Activated CD8-positive, alpha-beta memory T cell treated with anti-CD3 and anti-CD28 coated beads, Interleukin-2, amount 10 ng/mL, durations not matched to agents 7 days and 5 days (primary cell): Measurements from ENCODE around the gene WSCD2. TPM values are rescaled to one million over a fixed set of nuclear protein-coding genes. Genes with fewer than 3 reads are reported as not detected.

Experiments used
- ATAC-seq: fragments of 150-1000 bp; cut with Tn5 transposase; one replicate; pipeline ENCODE4 v1.10.0; 2021; ENCODE audit warnings: moderate library complexity
- CTCF ChIA-PET: fragments of 350-600 bp; sonication (Branson Sonifier 250); formaldehyde crosslinking; loops from one replicate; lab custom pipeline; 2021; ENCODE audit warnings: antibody characterized with exemption; lab: Charles Lee
- DNase-seq: peaks from one replicate; pipeline ENCODE4 v3.0.0-alpha.2; 2020
- H3K27ac Mint-ChIP-seq: one replicate; pipeline ENCODE4 v1.8.0; 2021; ENCODE audit warnings: mild to moderate bottlenecking, mixed read lengths
- H3K27me3 Mint-ChIP-seq: one replicate; pipeline ENCODE4 v1.8.0; 2021; ENCODE audit warnings: mixed read lengths
- H3K36me3 Mint-ChIP-seq: one replicate; pipeline ENCODE4 v1.8.0; 2021; ENCODE audit warnings: mild to moderate bottlenecking, mixed read lengths
- H3K4me1 Mint-ChIP-seq: one replicate; pipeline ENCODE4 v1.8.0; 2021; ENCODE audit warnings: mixed read lengths
- H3K4me3 Mint-ChIP-seq: one replicate; pipeline ENCODE4 v1.8.0; 2021; ENCODE audit warnings: mild to moderate bottlenecking, moderate library complexity, mixed read lengths
- H3K9me3 Mint-ChIP-seq: one replicate; pipeline ENCODE4 v1.8.0; 2022; ENCODE audit warnings: low read depth, mixed read lengths
- total RNA-seq, 2 experiments: library from RNA; stranded (reverse); gene quantifications; one replicate each; pipeline ENCODE4 v1.2.3, GENCODE V29; 2021

Gene WSCD2
- total RNA-seq, 2 experiments from 2014 or later: not detected

DNA sequence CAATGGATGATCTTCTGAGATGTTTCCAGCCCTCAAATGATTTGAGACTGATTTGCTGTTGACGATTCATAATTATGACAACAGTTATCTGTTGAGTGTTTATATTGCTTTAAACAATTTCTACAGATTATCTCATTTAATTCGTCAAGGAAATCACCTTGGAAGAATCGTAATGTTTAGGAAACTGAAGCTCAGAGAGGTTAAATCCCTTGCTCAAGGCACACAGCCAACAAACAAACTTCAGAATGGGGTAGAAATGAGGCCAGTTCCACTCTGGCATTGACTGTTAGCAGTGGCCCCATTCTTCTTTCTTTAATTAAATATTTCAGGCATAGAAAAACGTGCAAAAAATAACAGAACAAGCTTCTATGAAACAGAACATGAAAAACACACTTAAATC lies 4.0 kb upstream of the WSCD2 start:
- Mint-ChIP-seq H3K4me1 (no peaks in the 10 kb centered on the region), H3K36me3 (no peaks in the 10 kb centered on the region), H3K9me3 (no peaks in the 10 kb centered on the region), H3K27me3 (peaks cover 41% of the 10 kb centered on the region), H3K27ac (no peak overlapping the region), H3K4me3 (no peak overlapping the region)
- ATAC-seq (no peak), DNase-seq (no peak)
- CTCF ChIA-PET: interaction anchor here (1.0 kb wide), 1 partner anchor 44 kb away, joined by 3 read pairs; no protein-coding TSS in a partner anchor

DNA sequence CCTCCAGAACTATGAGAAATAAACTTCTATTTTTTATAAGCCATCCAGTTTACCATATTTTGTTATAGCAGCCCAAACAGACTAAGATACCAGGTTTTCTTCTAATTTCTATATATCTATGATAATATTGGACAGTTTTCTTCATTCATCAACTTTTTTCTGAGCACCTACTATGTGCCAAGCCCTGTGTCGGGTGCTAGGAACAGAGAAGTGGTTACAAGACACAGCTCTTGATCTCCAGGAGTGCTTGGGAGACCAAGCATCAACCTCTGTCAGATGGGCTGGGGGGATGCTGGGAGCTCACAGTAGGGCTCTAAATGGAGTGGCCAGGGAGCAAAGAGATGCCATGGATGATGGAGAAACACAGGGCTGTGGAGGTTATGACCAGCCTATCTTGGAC lies 2.9 kb upstream of the WSCD2 start:
- H3K4me3 Mint-ChIP-seq: no peak overlapping the region
- no peak for ATAC-seq
- no peak overlapping the region for H3K27ac Mint-ChIP-seq
- no peaks in the 10 kb centered on the region for H3K4me1 Mint-ChIP-seq
- H3K9me3 Mint-ChIP-seq: no peaks in the 10 kb centered on the region
- peaks cover 51% of the 10 kb centered on the region for H3K27me3 Mint-ChIP-seq
- CTCF ChIA-PET: no interaction called here
- DNase-seq: no peak
- H3K36me3 Mint-ChIP-seq: no peaks in the 10 kb centered on the region

DNA sequence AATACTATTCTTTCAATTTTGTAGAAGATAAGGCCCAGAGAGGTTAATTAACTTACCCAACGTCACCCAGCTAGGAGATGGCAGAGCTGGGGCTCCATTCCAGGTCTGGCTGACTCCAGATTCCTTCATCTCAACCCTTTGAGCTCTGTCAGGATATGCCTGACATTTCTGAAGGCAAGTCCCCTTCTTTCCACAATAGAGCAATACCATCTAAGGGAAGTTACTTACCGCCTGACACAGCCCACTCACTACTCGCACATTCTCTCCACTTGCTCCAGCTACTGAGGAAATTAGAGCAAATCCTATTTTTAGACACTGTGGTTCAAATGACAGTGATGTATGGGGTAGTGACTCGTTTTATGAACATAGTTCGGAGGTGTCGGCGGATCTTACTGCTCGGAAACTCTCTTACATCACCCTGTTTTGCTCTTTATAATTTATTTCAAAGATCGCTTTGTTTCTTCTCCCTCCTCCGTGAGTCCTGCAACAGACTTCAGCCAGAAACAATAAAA lies 2.0 kb upstream of the WSCD2 start:
- ATAC-seq: no peak
- CTCF ChIA-PET: no interaction called here
- H3K27me3 Mint-ChIP-seq: peaks cover 57% of the 10 kb centered on the region

DNA sequence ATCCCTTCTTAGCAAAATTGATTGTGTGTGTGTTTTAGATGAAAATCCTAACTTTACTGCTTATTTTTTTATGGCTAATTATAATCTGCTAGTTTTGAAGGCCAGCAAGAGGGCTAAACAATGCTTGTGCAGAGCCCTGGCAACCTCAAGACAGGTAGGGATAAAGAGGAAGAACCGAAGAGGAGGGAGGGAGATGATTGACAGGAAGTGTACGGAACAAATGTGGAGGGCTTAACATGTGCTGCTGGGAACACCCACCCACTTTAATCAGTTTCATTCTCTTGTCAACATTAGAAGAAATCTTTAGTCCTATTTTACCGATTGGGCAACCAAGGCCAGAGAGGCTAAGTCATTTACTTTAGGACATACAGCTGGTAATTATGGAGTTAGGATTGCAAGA lies 1.4 kb upstream of the WSCD2 start:
- CTCF ChIA-PET: no interaction called here
- H3K4me3 Mint-ChIP-seq: no peak overlapping the region
- no peaks in the 10 kb centered on the region for H3K36me3 Mint-ChIP-seq
- no peaks in the 10 kb centered on the region for H3K4me1 Mint-ChIP-seq
- DNase-seq (no peak), ATAC-seq (no peak)
- no peak overlapping the region for H3K27ac Mint-ChIP-seq
- peaks cover 57% of the 10 kb centered on the region for H3K27me3 Mint-ChIP-seq
- no peaks in the 10 kb centered on the region for H3K9me3 Mint-ChIP-seq

More for the DNA sequence above, 2.0 kb upstream of the WSCD2 start:
- Mint-ChIP-seq H3K4me3 (no peak overlapping the region), H3K27ac (no peak overlapping the region), H3K36me3 (no peaks in the 10 kb centered on the region), H3K9me3 (no peaks in the 10 kb centered on the region), H3K4me1 (no peaks in the 10 kb centered on the region)
- no peak for DNase-seq

DNA sequence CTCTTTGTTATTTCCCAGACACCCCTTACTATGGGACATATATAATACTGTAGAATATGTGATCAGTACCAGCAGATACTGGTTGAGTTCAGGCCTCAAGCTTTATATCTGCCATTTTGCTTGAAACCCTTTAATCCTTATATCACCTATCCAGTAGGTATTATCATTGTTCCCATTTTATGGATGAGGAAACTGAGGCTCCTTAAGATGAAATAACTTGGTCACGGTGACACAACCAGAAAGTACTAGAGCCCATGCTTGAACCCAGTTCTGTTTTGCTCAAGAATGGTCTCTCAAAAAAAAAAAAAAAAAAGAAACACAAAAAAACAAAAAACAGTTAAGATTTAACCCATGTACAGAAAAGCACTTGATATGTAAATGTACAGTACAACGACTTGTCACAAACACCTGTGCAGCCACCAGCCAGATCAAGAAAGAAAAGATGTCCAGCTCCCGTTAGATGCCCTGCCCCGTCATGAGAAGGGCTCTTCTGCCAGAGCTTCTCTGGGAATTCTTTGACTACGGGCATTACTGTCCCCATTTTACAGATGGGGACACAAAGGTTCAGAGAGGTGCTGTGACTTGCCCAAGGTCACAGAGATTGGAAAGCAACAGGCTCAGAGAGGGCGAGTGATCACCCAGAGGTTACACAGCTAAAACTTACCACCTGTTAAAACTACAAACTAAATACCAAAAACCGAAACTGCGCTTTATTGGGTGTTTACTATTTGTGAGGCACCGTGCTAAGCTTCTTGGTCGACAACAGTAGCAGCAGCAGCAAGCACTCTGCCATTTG lies 669 bp upstream of the WSCD2 start:
- Mint-ChIP-seq H3K27ac (no peak overlapping the region), H3K9me3 (no peaks in the 10 kb centered on the region), H3K27me3 (peaks cover 57% of the 10 kb centered on the region), H3K4me3 (no peak overlapping the region), H3K36me3 (no peaks in the 10 kb centered on the region), H3K4me1 (no peaks in the 10 kb centered on the region)
- CTCF ChIA-PET: no interaction called here
- no peak for DNase-seq
- no peak for ATAC-seq

DNA sequence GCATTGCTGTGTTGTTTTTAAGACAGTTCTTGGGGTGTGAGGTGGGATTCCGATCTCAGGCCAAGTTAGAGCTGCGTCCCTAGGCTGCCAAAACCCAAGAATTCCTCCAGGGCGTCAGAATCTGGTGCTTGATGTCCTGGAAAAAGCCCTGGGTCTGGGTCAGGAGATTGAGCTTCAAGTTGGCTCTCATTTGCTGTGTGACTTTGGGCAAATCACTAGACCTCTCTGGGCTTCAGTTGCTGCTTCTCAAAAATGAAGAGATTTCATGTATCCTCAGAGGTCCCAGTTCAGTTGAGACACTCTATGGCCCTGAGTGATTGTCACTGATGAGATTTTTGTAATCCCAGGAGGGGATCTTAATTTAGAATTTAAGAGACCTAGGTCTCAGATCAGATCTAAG lies 1.9 kb downstream of the WSCD2 start:
- Mint-ChIP-seq H3K4me1 (no peaks in the 10 kb centered on the region), H3K27me3 (peaks cover 52% of the 10 kb centered on the region), H3K4me3 (no peak overlapping the region), H3K27ac (no peak overlapping the region), H3K9me3 (no peaks in the 10 kb centered on the region), H3K36me3 (no peaks in the 10 kb centered on the region)
- CTCF ChIA-PET: no interaction called here
- ATAC-seq (no peak), DNase-seq (no peak)

DNA sequence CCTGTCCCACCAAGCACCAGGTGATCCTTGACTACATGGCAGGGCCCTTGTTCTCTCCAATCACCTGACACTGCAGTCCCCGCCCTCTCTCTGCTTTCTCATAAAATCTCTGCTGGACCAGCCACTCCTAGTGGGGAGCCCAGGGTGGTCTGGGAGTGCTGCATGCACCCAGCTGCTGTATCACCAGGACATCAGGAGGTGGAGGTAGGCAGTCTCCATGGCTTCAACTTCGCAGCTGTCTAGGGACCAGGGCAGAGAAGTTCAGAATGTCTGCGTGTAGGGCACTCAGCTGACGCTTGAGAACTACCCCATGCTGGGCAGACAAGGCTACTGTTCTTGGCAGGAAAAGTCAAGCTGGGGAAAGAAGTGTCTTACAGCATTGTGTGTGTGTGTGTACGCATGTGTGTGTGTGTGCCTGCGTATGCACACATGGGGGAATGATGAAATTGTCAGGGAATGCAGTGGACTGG lies 2.6 kb downstream of the WSCD2 start:
- H3K27ac Mint-ChIP-seq: no peak overlapping the region
- peaks cover 46% of the 10 kb centered on the region for H3K27me3 Mint-ChIP-seq
- CTCF ChIA-PET: no interaction called here
- no peaks in the 10 kb centered on the region for H3K9me3 Mint-ChIP-seq
- H3K4me1 Mint-ChIP-seq: no peaks in the 10 kb centered on the region
- no peaks in the 10 kb centered on the region for H3K36me3 Mint-ChIP-seq
- no peak for ATAC-seq
- H3K4me3 Mint-ChIP-seq: no peak overlapping the region
- DNase-seq: no peak

DNA sequence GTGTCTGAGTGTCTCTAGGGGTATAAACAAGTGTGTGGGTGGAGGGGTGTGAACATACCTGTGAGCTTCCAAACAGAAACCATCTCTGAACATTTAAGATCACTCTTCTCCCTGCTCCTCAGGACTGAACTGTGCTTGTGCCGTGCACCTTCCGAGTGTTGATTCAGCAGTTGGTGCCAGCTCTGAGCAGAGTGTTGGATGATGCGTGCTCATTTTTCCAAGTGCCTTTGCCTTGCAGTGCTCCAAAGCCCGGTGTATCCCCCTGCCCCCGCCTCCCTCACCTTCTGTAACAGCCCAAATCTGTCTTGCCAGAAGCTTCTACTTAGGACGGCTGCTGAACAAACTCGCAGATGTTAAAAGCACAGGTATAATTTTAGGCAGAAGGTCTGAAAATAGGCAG lies 4.4 kb downstream of the WSCD2 start:
- Mint-ChIP-seq H3K27ac (no peak overlapping the region), H3K4me1 (no peaks in the 10 kb centered on the region), H3K9me3 (no peaks in the 10 kb centered on the region), H3K36me3 (no peaks in the 10 kb centered on the region), H3K4me3 (no peak overlapping the region), H3K27me3 (peaks cover 28% of the 10 kb centered on the region)
- CTCF ChIA-PET: no interaction called here
- ATAC-seq (no peak), DNase-seq (no peak)

DNA sequence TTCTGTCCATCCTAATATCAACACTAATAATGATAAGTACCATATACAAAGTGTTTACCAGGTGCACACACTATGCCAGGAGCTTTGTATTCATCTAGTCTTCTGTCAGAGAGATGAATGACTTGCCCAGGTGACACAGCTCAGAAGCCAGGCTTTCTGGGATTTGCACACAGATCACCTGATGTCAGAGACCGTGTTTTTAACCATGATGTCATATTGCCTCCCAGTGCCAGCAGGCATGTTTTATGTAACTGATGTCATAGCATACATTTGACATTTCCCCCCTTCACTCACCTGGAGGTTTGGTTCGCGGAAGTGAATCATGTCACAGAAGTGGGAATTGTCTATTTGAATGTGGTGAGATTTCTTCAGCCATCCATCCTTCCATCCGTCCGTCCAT lies 5.7 kb downstream of the WSCD2 start:
- no peak overlapping the region for H3K4me3 Mint-ChIP-seq
- no peaks in the 10 kb centered on the region for H3K4me1 Mint-ChIP-seq
- H3K27me3 Mint-ChIP-seq: peaks cover 20% of the 10 kb centered on the region
- H3K27ac Mint-ChIP-seq: no peak overlapping the region
- DNase-seq (no peak), ATAC-seq (no peak)
- H3K9me3 Mint-ChIP-seq: no peaks in the 10 kb centered on the region
- CTCF ChIA-PET: no interaction called here
- H3K36me3 Mint-ChIP-seq: no peaks in the 10 kb centered on the region

DNA sequence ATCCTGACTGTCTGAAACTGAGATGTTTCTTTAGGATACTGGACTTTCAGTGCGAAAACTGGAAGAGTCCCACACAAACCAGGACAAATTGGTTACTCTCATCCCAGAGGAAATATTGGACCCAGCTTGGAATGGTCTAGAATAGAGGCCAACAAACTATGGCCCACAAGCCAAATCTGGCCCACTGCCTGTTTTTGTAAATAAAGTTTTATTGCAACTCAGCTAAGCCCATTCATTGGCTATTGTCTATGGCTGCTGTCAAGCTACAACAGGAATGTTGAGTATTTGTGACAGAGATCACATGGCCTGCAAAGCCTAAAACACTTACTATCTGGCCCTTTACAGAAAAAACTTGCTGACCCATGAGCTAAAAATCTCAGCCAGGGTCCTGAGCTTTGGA lies 6.5 kb downstream of the WSCD2 start:
- CTCF ChIA-PET: no interaction called here

DNA sequence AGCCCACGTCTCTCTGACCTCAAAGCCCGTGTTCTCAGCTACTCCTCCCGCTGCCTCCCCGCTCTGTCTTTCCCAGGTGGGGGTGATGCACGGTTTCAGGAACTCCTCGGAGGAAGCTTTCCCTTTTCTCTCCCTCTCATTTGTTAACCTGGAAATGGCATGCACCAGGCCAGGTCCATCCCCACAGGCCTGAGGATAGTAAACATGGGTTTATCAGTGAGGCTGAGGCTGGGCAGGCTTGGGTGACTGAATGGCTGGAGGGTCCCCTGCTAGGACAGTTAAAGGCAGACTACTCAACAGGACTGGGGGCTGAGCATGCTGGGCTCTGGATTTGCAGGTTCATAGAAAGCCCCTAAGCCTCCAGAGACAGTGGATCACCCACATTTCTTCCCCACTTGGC lies 7.6 kb downstream of the WSCD2 start:
- no peak overlapping the region for H3K27ac Mint-ChIP-seq
- no peaks in the 10 kb centered on the region for H3K4me1 Mint-ChIP-seq
- DNase-seq (no peak), ATAC-seq (no peak)
- H3K36me3 Mint-ChIP-seq: no peaks in the 10 kb centered on the region
- H3K4me3 Mint-ChIP-seq: no peak overlapping the region
- H3K27me3 Mint-ChIP-seq: peaks cover 2% of the 10 kb centered on the region
- H3K9me3 Mint-ChIP-seq: no peaks in the 10 kb centered on the region
- CTCF ChIA-PET: no interaction called here

More for the DNA sequence above, 6.5 kb downstream of the WSCD2 start:
- Mint-ChIP-seq H3K36me3 (no peaks in the 10 kb centered on the region), H3K27ac (no peak overlapping the region), H3K9me3 (no peaks in the 10 kb centered on the region), H3K27me3 (peaks cover 12% of the 10 kb centered on the region), H3K4me1 (no peaks in the 10 kb centered on the region), H3K4me3 (no peak overlapping the region)
- ATAC-seq (no peak), DNase-seq (no peak)

DNA sequence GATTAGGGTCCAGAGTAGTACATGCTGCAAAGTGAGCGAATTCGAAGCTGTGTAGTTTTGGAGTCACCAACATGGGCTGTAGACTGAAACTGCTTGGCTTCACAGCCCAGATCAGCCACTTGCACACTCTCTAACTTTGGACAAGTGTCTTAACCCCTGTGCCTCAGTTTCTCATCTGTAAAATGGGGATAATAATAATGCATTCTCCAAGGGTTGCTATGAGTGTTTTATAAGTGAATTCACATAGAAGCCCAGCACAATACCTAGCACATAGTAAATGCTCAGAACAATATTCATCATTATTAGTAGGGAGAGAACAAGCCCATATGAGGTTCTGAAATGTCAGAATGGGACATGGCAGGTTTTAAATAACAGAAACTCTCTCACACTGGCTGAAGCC lies 10.4 kb downstream of the WSCD2 start:
- no peak overlapping the region for H3K27ac Mint-ChIP-seq

DNA sequence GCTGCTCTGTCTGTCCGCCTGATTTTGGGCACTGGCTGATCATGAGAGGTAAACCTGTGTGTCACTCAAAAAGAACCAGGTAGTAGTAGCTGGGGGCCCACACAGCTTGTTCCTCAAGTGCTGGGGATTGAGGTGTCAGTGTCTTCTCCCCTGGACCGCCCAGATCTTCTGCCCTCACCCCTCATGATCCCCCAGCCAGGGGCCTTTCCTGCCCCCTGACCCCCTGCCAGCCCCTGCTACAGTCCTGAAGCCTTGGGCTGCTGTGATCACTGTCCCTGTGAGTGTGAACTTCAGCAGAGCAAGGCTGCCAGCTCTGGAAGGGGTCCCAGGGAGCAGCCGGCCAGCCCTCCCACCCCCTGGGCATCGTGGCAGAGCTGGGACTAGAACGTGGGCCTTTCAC lies 11.4 kb downstream of the WSCD2 start:
- Mint-ChIP-seq H3K4me3 (no peak overlapping the region), H3K27me3 (no peaks in the 10 kb centered on the region), H3K27ac (no peak overlapping the region), H3K9me3 (no peaks in the 10 kb centered on the region), H3K4me1 (no peaks in the 10 kb centered on the region), H3K36me3 (no peaks in the 10 kb centered on the region)
- DNase-seq: no peak
- CTCF ChIA-PET: no interaction called here
- no peak for ATAC-seq

More for the DNA sequence above, 10.4 kb downstream of the WSCD2 start:
- no peak for DNase-seq
- CTCF ChIA-PET: no interaction called here
- Mint-ChIP-seq H3K4me1 (no peaks in the 10 kb centered on the region), H3K27me3 (no peaks in the 10 kb centered on the region), H3K9me3 (no peaks in the 10 kb centered on the region), H3K4me3 (no peak overlapping the region), H3K36me3 (no peaks in the 10 kb centered on the region)
- no peak for ATAC-seq

DNA sequence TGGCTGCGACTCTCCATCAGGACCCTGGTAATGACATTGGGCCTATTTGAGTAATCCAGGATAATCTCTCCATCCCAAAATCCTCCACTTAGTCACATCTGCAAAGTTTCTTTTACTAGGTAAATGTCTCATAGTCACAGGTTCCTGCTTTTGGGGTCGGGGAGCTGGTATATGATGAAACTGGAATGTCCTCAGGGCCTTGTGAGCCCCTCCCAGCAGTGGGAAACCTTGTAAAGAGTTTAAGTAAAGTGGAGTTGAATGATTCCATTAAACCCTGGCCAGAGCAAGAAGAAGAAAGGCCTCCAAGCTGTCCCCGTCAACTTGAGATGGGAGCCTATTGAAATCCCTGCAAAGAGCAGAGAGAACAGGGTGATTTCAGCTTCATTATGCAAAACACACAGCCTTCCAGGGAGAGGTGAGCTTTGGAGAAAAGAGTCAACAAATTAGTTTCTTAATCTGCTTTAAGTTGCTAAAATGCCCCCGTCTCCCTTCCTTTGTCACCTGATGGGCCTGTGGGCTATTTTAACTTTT lies 12.6 kb downstream of the WSCD2 start:
- Mint-ChIP-seq H3K4me1 (no peaks in the 10 kb centered on the region), H3K9me3 (no peaks in the 10 kb centered on the region), H3K27ac (no peak overlapping the region), H3K4me3 (no peak overlapping the region), H3K36me3 (no peaks in the 10 kb centered on the region), H3K27me3 (no peaks in the 10 kb centered on the region)
- CTCF ChIA-PET: no interaction called here
- DNase-seq: no peak
- no peak for ATAC-seq
